Fibroblast of lung (primary cell): ENCODE results near the gene CNDP2. TPM values are rescaled to one million over a fixed set of nuclear protein-coding genes. Genes with fewer than 3 reads are reported as not detected.

Source experiments
- DNase-seq, 2 donors: peaks; one replicate each; pipeline versions ENCODE4 v3.0.0 to v3.0.0-alpha.2; 2010; ENCODE audit warnings: low read depth in 2 of 2
- H2AFZ ChIP-seq: 2 replicates; pipeline ENCODE4 v1.5.1; 2012; ENCODE audit warnings: low read length, control low read depth, inconsistent platforms
- H3K27ac ChIP-seq: 2 replicates; pipeline ENCODE4 v1.5.1; 2011; ENCODE audit warnings: low read length, control low read depth; ENCODE audit not compliant: insufficient read depth
- H3K27me3 ChIP-seq: 2 replicates; pipeline ENCODE4 v1.5.1; 2011; ENCODE audit warnings: mild to moderate bottlenecking, low read length; ENCODE audit not compliant: control insufficient read depth, insufficient read depth
- H3K36me3 ChIP-seq: 2 replicates; pipeline ENCODE4 v1.5.1; 2011; ENCODE audit warnings: low read length; ENCODE audit not compliant: control insufficient read depth, insufficient read depth
- H3K4me1 ChIP-seq: 2 replicates; pipeline ENCODE4 v1.5.1; 2011; ENCODE audit warnings: low read length; ENCODE audit not compliant: control insufficient read depth, insufficient read depth; ENCODE audit errors: extremely low read depth
- H3K4me2 ChIP-seq: 2 replicates; pipeline ENCODE4 v1.5.1; 2011; ENCODE audit warnings: low read length, control low read depth; ENCODE audit not compliant: insufficient read depth; ENCODE audit errors: extremely low read depth
- H3K4me3 ChIP-seq, 4 experiments: fragments of 200-600 bp in 1 of 4; sonication (generic) in 1 of 4; replicated peaks in 1 of 4; 2 replicates each; pipeline ENCODE4 v1.5.1; 2011 to 2016; ENCODE audit warnings: low read length in 4 of 4, low read depth in 3 of 4, mild to moderate bottlenecking in 3 of 4, control low read depth in 2 of 4, inconsistent platforms in 1 of 4, mixed read lengths in 1 of 4; ENCODE audit not compliant: insufficient read depth in 1 of 4; ENCODE audit errors: control extremely low read depth in 1 of 4
- H3K79me2 ChIP-seq: 2 replicates; pipeline ENCODE4 v1.5.1; 2012; ENCODE audit warnings: mild to moderate bottlenecking, low read length, inconsistent platforms; ENCODE audit not compliant: control insufficient read depth, insufficient read depth
- H3K9ac ChIP-seq: 2 replicates; pipeline ENCODE4 v1.5.1; 2011; ENCODE audit warnings: mild to moderate bottlenecking, low read length, control low read depth; ENCODE audit not compliant: insufficient read depth
- H3K9me3 ChIP-seq: 2 replicates; pipeline ENCODE4 v1.5.1; 2012; ENCODE audit warnings: low read depth, low read length; ENCODE audit not compliant: control insufficient read depth, insufficient read depth
- H4K20me1 ChIP-seq: 2 replicates; pipeline ENCODE4 v1.5.1; 2011; ENCODE audit warnings: low read length; ENCODE audit not compliant: control insufficient read depth, insufficient read depth; ENCODE audit errors: extremely low read depth
- EZH2 ChIP-seq: IDR thresholded peaks from 2 replicates; pipeline ENCODE4 v1.5.1; 2012; ENCODE audit warnings: low read length, control low read depth, mild to moderate bottlenecking; ENCODE audit errors: missing control alignments
- polyA plus RNA-seq, 2 donors: library from polyadenylated mRNA; depleted of rRNA in 1 of 2; stranded (reverse) in 1 of 2; unstranded in 1 of 2; fragments of >200 nt; gene quantifications; 2 replicates each; pipeline ENCODE4 v1.2.1, GENCODE V29; 2011 to 2012; ENCODE audit warnings: missing spikeins in 1 of 2
- total RNA-seq: library from RNA; depleted of rRNA; stranded (reverse); fragments of >200 nt; gene quantifications from 2 replicates; pipeline ENCODE4 v1.2.1, GENCODE V29; 2014
- TF ChIP-seq, protein P1 (sequence below), 2 donors: IDR thresholded peaks in 1 of 2; conservative IDR thresholded peaks in 1 of 2; 1 replicate in 1 of 2; 2 replicates in 1 of 2; pipeline ENCODE4 v1.5.1; 2011 to 2012; ENCODE audit warnings: low read length in 2 of 2, control low read depth in 1 of 2, inconsistent platforms in 1 of 2, low read depth in 1 of 2, mild to moderate bottlenecking in 1 of 2

CNDP2 gene
- total and polyA plus RNA-seq, 2 donors (not counting 1 experiment from before 2014, with no cell fraction given): 41.8 to 69.8 TPM

DNA sequence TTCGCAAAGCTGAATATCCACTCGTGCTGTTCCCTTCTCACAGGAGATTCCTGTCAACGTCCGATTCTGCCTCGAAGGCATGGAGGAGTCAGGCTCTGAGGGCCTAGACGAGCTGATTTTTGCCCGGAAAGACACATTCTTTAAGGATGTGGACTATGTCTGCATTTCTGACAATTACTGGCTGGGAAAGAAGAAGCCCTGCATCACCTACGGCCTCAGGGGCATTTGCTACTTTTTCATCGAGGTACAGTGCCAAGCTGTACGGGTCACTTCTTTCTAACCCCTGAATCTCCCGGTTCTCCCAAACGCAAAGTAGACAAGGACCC is 14.6 kb downstream of the CNDP2 start:
- H4K20me1 ChIP-seq: no peaks in the 10 kb centered on the region
- TF ChIP-seq, protein P1, sequence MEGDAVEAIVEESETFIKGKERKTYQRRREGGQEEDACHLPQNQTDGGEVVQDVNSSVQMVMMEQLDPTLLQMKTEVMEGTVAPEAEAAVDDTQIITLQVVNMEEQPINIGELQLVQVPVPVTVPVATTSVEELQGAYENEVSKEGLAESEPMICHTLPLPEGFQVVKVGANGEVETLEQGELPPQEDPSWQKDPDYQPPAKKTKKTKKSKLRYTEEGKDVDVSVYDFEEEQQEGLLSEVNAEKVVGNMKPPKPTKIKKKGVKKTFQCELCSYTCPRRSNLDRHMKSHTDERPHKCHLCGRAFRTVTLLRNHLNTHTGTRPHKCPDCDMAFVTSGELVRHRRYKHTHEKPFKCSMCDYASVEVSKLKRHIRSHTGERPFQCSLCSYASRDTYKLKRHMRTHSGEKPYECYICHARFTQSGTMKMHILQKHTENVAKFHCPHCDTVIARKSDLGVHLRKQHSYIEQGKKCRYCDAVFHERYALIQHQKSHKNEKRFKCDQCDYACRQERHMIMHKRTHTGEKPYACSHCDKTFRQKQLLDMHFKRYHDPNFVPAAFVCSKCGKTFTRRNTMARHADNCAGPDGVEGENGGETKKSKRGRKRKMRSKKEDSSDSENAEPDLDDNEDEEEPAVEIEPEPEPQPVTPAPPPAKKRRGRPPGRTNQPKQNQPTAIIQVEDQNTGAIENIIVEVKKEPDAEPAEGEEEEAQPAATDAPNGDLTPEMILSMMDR (conservative IDR thresholded peaks at IDR 0.05 in 1 of 2, IDR thresholded peaks at IDR 0.05 in 1 of 2; ENCODE audit: low read depth in 1 of 2, low read length in 2 of 2): no peak
- no peak for TF ChIP-seq EZH2
- no peak overlapping the region for H2AFZ ChIP-seq
- H3K4me2 ChIP-seq: no peak overlapping the region
- no peaks in the 10 kb centered on the region for H3K79me2 ChIP-seq
- DNase-seq: no peak
- H3K9ac ChIP-seq: no peak overlapping the region
- no peak overlapping the region for H3K27ac ChIP-seq
- no peaks in the 10 kb centered on the region for H3K27me3 ChIP-seq
- H3K36me3 ChIP-seq: peaks cover 24% of the 10 kb centered on the region
- no peak overlapping the region for H3K4me3 ChIP-seq
- no peaks in the 10 kb centered on the region for H3K9me3 ChIP-seq
- H3K4me1 ChIP-seq: no peaks in the 10 kb centered on the region

DNA sequence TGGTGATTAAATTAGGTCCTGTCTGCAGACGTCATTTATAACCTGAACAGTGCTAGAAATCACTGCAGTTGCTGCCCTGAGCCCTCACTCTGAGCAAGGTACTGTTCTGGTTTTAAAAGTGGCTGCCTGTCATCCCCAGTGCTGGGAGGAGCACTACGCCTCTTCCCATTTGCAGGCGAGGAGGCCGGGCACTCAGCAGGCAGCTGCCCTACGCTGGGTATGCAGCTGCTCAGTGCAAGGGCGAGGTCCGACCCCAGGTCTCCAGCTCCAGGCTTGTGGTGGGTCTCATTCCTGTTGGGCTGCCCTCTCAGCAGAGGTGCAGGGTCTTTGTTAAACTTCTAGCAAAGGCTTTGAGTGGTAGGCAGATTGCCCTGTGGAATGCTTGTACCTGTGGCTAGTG is 15.7 kb downstream of the CNDP2 start:
- H3K36me3 ChIP-seq: peaks cover 31% of the 10 kb centered on the region
- H3K9ac ChIP-seq: no peak overlapping the region
- H3K27me3 ChIP-seq: no peaks in the 10 kb centered on the region
- H3K4me3 ChIP-seq: no peak overlapping the region
- no peak overlapping the region for H3K4me2 ChIP-seq
- H4K20me1 ChIP-seq: no peaks in the 10 kb centered on the region
- no peaks in the 10 kb centered on the region for H3K4me1 ChIP-seq
- no peak for DNase-seq
- no peak overlapping the region for H2AFZ ChIP-seq
- TF ChIP-seq EZH2: no peak
- TF ChIP-seq, protein P1 (conservative IDR thresholded peaks at IDR 0.05 in 1 of 2, IDR thresholded peaks at IDR 0.05 in 1 of 2; ENCODE audit: low read depth in 1 of 2, low read length in 2 of 2): no peak
- H3K9me3 ChIP-seq: no peaks in the 10 kb centered on the region
- no peak overlapping the region for H3K27ac ChIP-seq
- no peaks in the 10 kb centered on the region for H3K79me2 ChIP-seq

DNA sequence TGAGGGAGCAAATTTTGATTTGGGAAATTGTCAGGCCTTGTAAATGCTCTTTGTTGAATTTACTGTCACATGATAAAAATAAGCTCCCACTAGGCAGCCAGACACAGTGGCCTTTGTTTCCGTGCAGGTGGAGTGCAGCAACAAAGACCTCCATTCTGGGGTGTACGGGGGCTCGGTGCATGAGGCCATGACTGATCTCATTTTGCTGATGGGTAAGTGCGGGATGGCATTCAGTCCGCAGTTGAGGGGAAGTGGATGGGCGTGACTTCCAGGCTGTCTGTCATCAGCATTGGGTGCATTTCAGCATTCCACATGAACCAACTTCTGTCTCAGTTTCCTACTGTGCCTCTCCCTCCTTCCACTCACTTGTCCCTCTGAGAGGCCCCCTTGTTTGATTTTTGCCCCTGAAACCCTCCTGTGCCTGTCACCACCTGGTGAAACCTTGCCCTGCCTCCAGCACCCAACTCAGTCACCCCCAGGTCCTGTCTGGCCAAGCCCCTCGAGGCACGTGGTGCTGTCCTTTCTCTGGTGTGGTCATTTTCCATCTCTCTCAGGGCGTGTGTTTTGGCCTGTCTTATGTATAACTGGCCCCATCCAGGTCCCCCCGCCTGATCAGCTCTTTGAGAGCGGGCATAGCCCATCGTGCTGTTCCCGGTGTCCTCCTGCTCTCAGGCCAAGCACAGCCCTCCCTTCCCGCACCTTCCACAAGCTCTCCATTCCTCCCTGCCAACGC is 16.3 kb downstream of the CNDP2 start:
- Histone ChIP-seq H3K4me1 (no peaks in the 10 kb centered on the region), H3K79me2 (no peaks in the 10 kb centered on the region), H3K4me2 (no peak overlapping the region), H3K4me3 (no peak overlapping the region), H3K9me3 (no peaks in the 10 kb centered on the region), H4K20me1 (no peaks in the 10 kb centered on the region), H3K36me3 (peaks cover 30% of the 10 kb centered on the region), H3K27ac (no peak overlapping the region), H3K9ac (no peak overlapping the region), H2AFZ (no peak overlapping the region), H3K27me3 (no peaks in the 10 kb centered on the region)
- no peak for DNase-seq
- no peak for TF ChIP-seq EZH2
- TF ChIP-seq, protein P1 (conservative IDR thresholded peaks at IDR 0.05 in 1 of 2, IDR thresholded peaks at IDR 0.05 in 1 of 2; ENCODE audit: low read depth in 1 of 2, low read length in 2 of 2): no peak
